ENCODE measurements around the gene PAPPA2. TPM values are rescaled to one million over a fixed set of nuclear protein-coding genes. Genes with fewer than 3 reads are reported as not detected.
A peak's percentile ranks its signal among the peaks of the same experiment; 100 is the strongest.
"Not testable (repeated sequence)": the region's sequence is repeated elsewhere in the genome, so short reads cannot be mapped to it uniquely, and the experiment has no call there.

Gene PAPPA2
- total and polyA plus RNA-seq, 9 donors, result 0.45 to 5.1 (median 0.56) TPM

- 80% methylated on average over 1 of the region's 1 CpG for WGBS (ENCODE audit: insufficient coverage)
- H3K36me3 ChIP-seq (ENCODE audit: control insufficient read depth, insufficient read depth, low read length), result no peaks in the 10 kb centered on the region
- H3K9me3 ChIP-seq (replicated peaks; ENCODE audit: control insufficient read depth, low read depth, low read length), result no peaks in the 10 kb centered on the region
- no peak overlapping the region for H3K4me3 ChIP-seq (ENCODE audit: low read length)
- no peak overlapping the region for H3K27ac ChIP-seq (ENCODE audit: low read length)
- no peak for DNase-seq
- H3K27me3 ChIP-seq (ENCODE audit: control insufficient read depth, insufficient read depth, low read length), result no peaks in the 10 kb centered on the region
- H3K4me1 ChIP-seq (ENCODE audit: control insufficient read depth, insufficient read depth, low read length), result no peaks in the 10 kb centered on the region
Measured at GRCh38 chr1:176745945-176746344, 283.0 kb downstream of the PAPPA2 start.

- WGBS (ENCODE audit: insufficient coverage), result no CpG with 5 or more reads among the region's 2 CpGs
- Histone ChIP-seq H3K4me3 (ENCODE audit: low read length) (no peak overlapping the region), H3K27me3 (ENCODE audit: control insufficient read depth, insufficient read depth, low read length) (no peaks in the 10 kb centered on the region), H3K27ac (ENCODE audit: low read length) (no peak overlapping the region), H3K4me1 (ENCODE audit: control insufficient read depth, insufficient read depth, low read length) (no peaks in the 10 kb centered on the region), H3K36me3 (ENCODE audit: control insufficient read depth, insufficient read depth, low read length) (no peaks in the 10 kb centered on the region), H3K9me3 (replicated peaks; ENCODE audit: control insufficient read depth, low read depth, low read length) (no peaks in the 10 kb centered on the region)
- no peak for DNase-seq
Measured at GRCh38 chr1:176752505-176752904, 289.5 kb downstream of the PAPPA2 start.

DNA sequence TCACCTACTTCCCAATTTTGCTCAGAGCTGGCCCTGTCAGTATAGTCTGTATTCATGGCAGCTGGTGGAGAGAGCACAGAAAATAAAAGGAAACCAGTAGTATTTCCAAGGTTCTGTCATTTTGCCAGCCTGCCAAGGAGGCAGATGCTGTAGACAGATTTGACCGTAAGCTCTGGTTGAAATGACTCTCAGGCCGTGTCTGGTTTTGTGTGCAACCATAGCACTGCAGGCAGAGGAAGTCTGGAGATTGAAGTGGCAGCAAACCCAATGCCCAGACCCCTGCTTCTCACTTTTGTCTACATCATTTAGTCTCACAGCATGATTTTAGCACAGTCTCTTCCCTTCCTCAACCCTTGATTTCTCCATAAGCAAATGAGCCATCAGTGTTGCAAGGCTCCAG lies 291.7 kb downstream of the PAPPA2 start:
- no CpG with 5 or more reads among the region's 2 CpGs for WGBS (ENCODE audit: insufficient coverage)

GRCh38 chr1:176756817-176757216 lies 293.8 kb downstream of the PAPPA2 start:
- not testable (repeated sequence) for H3K9me3 ChIP-seq (replicated peaks; ENCODE audit: control insufficient read depth, low read depth, low read length); H3K4me1 ChIP-seq (ENCODE audit: control insufficient read depth, insufficient read depth, low read length); H3K4me3 ChIP-seq (ENCODE audit: low read length); H3K36me3 ChIP-seq (ENCODE audit: control insufficient read depth, insufficient read depth, low read length); H3K27ac ChIP-seq (ENCODE audit: low read length); DNase-seq; H3K27me3 ChIP-seq (ENCODE audit: control insufficient read depth, insufficient read depth, low read length)
- no CpG with 5 or more reads among the region's 8 CpGs for WGBS (ENCODE audit: insufficient coverage)

More for the DNA sequence above, 291.7 kb downstream of the PAPPA2 start:
- DNase-seq, result peak; percentile 10
- no peak overlapping the region for H3K4me3 ChIP-seq (ENCODE audit: low read length)
- no peak overlapping the region for H3K27ac ChIP-seq (ENCODE audit: low read length)
- no peaks in the 10 kb centered on the region for H3K27me3 ChIP-seq (ENCODE audit: control insufficient read depth, insufficient read depth, low read length)
- no peaks in the 10 kb centered on the region for H3K4me1 ChIP-seq (ENCODE audit: control insufficient read depth, insufficient read depth, low read length)
- H3K36me3 ChIP-seq (ENCODE audit: control insufficient read depth, insufficient read depth, low read length), result no peaks in the 10 kb centered on the region
- H3K9me3 ChIP-seq (replicated peaks; ENCODE audit: control insufficient read depth, low read depth, low read length), result no peaks in the 10 kb centered on the region

DNA sequence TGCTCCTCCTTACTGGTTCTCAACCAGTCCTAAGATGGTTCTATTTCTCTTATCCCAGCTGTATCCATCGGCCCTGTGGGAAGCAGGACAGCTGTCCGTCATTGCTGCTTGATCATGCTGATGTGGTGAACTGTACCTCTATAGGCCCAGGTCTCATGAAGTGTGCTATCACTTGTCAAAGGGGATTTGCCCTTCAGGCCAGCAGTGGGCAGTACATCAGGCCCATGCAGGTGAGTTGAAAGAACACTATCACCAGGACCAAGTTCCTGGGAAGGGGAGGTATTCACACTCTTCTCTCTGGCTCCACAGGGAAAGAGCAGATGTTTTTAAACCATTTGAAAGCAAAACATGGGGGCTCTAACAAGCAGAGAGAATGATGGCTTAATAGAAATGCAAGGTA lies 302.6 kb downstream of the PAPPA2 start:
- no peak overlapping the region for H3K4me3 ChIP-seq (ENCODE audit: low read length)

GRCh38 chr1:176766779-176767178 lies 303.8 kb downstream of the PAPPA2 start:
- Histone ChIP-seq H3K4me3 (ENCODE audit: low read length) (no peak overlapping the region), H3K4me1 (ENCODE audit: control insufficient read depth, insufficient read depth, low read length) (no peaks in the 10 kb centered on the region), H3K27me3 (ENCODE audit: control insufficient read depth, insufficient read depth, low read length) (no peaks in the 10 kb centered on the region), H3K36me3 (ENCODE audit: control insufficient read depth, insufficient read depth, low read length) (no peaks in the 10 kb centered on the region), H3K9me3 (replicated peaks; ENCODE audit: control insufficient read depth, low read depth, low read length) (no peaks in the 10 kb centered on the region), H3K27ac (ENCODE audit: low read length) (no peak overlapping the region)
- WGBS (ENCODE audit: insufficient coverage), result 83% methylated on average over 1 of the region's 1 CpG
- no peak for DNase-seq

More for the DNA sequence above, 302.6 kb downstream of the PAPPA2 start:
- H3K4me1 ChIP-seq (ENCODE audit: control insufficient read depth, insufficient read depth, low read length), result no peaks in the 10 kb centered on the region
- H3K27me3 ChIP-seq (ENCODE audit: control insufficient read depth, insufficient read depth, low read length), result no peaks in the 10 kb centered on the region
- WGBS (ENCODE audit: insufficient coverage), result 100% methylated on average over 1 of the region's 2 CpGs
- H3K27ac ChIP-seq (ENCODE audit: low read length), result no peak overlapping the region
- no peaks in the 10 kb centered on the region for H3K36me3 ChIP-seq (ENCODE audit: control insufficient read depth, insufficient read depth, low read length)
- DNase-seq, result no peak
- no peaks in the 10 kb centered on the region for H3K9me3 ChIP-seq (replicated peaks; ENCODE audit: control insufficient read depth, low read depth, low read length)

DNA sequence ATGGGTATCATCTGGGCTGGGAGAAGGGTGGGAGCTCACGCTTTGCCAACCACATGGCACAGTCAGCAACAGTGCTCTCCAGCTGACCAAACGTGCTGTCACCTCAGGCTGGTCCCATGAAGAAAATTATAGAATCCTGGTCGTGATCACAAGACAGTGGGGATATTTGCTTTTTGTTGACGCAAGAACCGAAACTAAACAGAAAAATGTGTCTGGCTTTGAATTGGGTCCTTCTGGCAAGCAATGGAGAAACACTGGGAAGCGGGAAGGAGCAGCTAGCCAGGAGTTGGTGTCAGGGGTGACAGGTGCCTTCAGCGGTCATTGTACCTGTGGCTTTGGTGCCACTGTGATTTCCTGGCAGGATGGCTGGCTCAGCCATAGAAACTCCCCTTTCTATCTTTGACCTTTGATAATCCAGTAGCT lies 304.8 kb downstream of the PAPPA2 start:
- no peak for DNase-seq
- H3K36me3 ChIP-seq (ENCODE audit: control insufficient read depth, insufficient read depth, low read length), result no peaks in the 10 kb centered on the region
- WGBS (ENCODE audit: insufficient coverage), result 82% methylated on average over 7 of the region's 7 CpGs
- H3K4me1 ChIP-seq (ENCODE audit: control insufficient read depth, insufficient read depth, low read length), result no peaks in the 10 kb centered on the region
- H3K9me3 ChIP-seq (replicated peaks; ENCODE audit: control insufficient read depth, low read depth, low read length), result no peaks in the 10 kb centered on the region
- H3K27ac ChIP-seq (ENCODE audit: low read length), result no peak overlapping the region
- H3K4me3 ChIP-seq (ENCODE audit: low read length), result no peak overlapping the region
- H3K27me3 ChIP-seq (ENCODE audit: control insufficient read depth, insufficient read depth, low read length), result no peaks in the 10 kb centered on the region

DNA sequence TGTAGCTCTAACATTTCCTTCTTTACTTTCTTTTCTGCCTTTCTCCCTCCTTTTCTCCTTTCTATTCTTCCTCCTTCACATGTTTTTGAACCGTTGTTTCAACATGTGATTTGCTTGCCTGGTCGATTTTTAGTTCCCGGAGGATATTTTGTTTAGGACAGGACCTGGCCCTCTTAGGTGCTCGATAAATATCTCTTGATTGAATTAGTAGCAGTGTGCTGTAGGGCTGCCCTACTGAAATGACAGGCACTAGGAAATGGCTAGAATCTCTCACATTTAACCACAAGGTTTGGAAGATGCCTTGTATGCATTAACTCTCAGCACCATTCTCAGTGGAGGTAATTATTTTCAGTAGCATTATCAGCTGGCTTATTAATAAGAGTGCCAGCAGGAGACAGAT lies 305.6 kb downstream of the PAPPA2 start:
- H3K4me3 ChIP-seq (ENCODE audit: low read length), result no peak overlapping the region
- no peaks in the 10 kb centered on the region for H3K36me3 ChIP-seq (ENCODE audit: control insufficient read depth, insufficient read depth, low read length)
- no peak for DNase-seq
- H3K9me3 ChIP-seq (replicated peaks; ENCODE audit: control insufficient read depth, low read depth, low read length), result no peaks in the 10 kb centered on the region
- H3K27me3 ChIP-seq (ENCODE audit: control insufficient read depth, insufficient read depth, low read length), result no peaks in the 10 kb centered on the region
- WGBS (ENCODE audit: insufficient coverage), result no CpG with 5 or more reads among the region's 4 CpGs
- H3K4me1 ChIP-seq (ENCODE audit: control insufficient read depth, insufficient read depth, low read length), result no peaks in the 10 kb centered on the region
- no peak overlapping the region for H3K27ac ChIP-seq (ENCODE audit: low read length)

- no peaks in the 10 kb centered on the region for H3K27me3 ChIP-seq (ENCODE audit: control insufficient read depth, insufficient read depth, low read length)
- H3K4me3 ChIP-seq (ENCODE audit: low read length), result no peak overlapping the region
- no peak for DNase-seq
- H3K4me1 ChIP-seq (ENCODE audit: control insufficient read depth, insufficient read depth, low read length), result no peaks in the 10 kb centered on the region
- no peaks in the 10 kb centered on the region for H3K36me3 ChIP-seq (ENCODE audit: control insufficient read depth, insufficient read depth, low read length)
- no CpG with 5 or more reads among the region's 2 CpGs for WGBS (ENCODE audit: insufficient coverage)
- no peaks in the 10 kb centered on the region for H3K9me3 ChIP-seq (replicated peaks; ENCODE audit: control insufficient read depth, low read depth, low read length)
- H3K27ac ChIP-seq (ENCODE audit: low read length), result no peak overlapping the region
Measured at GRCh38 chr1:176770066-176770465, 307.1 kb downstream of the PAPPA2 start.

GRCh38 chr1:176773038-176773437 lies 310.1 kb downstream of the PAPPA2 start:
- Histone ChIP-seq H3K4me1 (ENCODE audit: control insufficient read depth, insufficient read depth, low read length) (no peaks in the 10 kb centered on the region), H3K9me3 (replicated peaks; ENCODE audit: control insufficient read depth, low read depth, low read length) (no peaks in the 10 kb centered on the region), H3K36me3 (ENCODE audit: control insufficient read depth, insufficient read depth, low read length) (no peaks in the 10 kb centered on the region), H3K4me3 (ENCODE audit: low read length) (no peak overlapping the region), H3K27me3 (ENCODE audit: control insufficient read depth, insufficient read depth, low read length) (no peaks in the 10 kb centered on the region), H3K27ac (ENCODE audit: low read length) (no peak overlapping the region)
- WGBS (ENCODE audit: insufficient coverage), result 27% methylated on average over 1 of the region's 4 CpGs
- DNase-seq, result no peak

GRCh38 chr1:176774224-176774623 lies 311.2 kb downstream of the PAPPA2 start:
- H3K27ac ChIP-seq (ENCODE audit: low read length), result no peak overlapping the region
- no peak for DNase-seq
- H3K4me3 ChIP-seq (ENCODE audit: low read length), result no peak overlapping the region
- no peaks in the 10 kb centered on the region for H3K9me3 ChIP-seq (replicated peaks; ENCODE audit: control insufficient read depth, low read depth, low read length)
- no peaks in the 10 kb centered on the region for H3K36me3 ChIP-seq (ENCODE audit: control insufficient read depth, insufficient read depth, low read length)
- 73% methylated on average over 3 of the region's 4 CpGs for WGBS (ENCODE audit: insufficient coverage)
- H3K27me3 ChIP-seq (ENCODE audit: control insufficient read depth, insufficient read depth, low read length), result no peaks in the 10 kb centered on the region
- no peaks in the 10 kb centered on the region for H3K4me1 ChIP-seq (ENCODE audit: control insufficient read depth, insufficient read depth, low read length)
